Tibial artery (tissue), 4 donors: ENCODE measurements around the gene CTBP1.

ENCODE experiments used
- DNase-seq, 2 donors: peaks; one replicate each; pipeline ENCODE4 v3.0.0-alpha.2; 2019
- H3K27ac ChIP-seq, 2 donors: fragments of 200-600 bp; sonication (generic) in 1 of 2; 1 replicate in 1 of 2; 2 replicates in 1 of 2; pipeline ENCODE4 v1.5.1; 2018 to 2019; ENCODE audit warnings: mild to moderate bottlenecking in 1 of 2
- H3K27me3 ChIP-seq, 2 donors: fragments of 200-600 bp; sonication (generic) in 1 of 2; one replicate each; pipeline versions ENCODE4 v1.5.1 to v1.6.0; 2016 to 2019
- H3K36me3 ChIP-seq, 3 donors: fragments of 200-600 bp; sonication (generic) in 2 of 3; one replicate each; pipeline ENCODE4 v1.5.1; 2016 to 2019; ENCODE audit warnings: mild to moderate bottlenecking in 2 of 3
- H3K4me1 ChIP-seq, 4 donors: fragments of 200-600 bp; sonication (generic) in 2 of 4; 1 replicate in 3 of 4; 2 replicates in 1 of 4; pipeline ENCODE4 v1.5.1; 2016 to 2019
- H3K4me3 ChIP-seq, 2 donors: fragments of 200-600 bp; sonication (generic) in 1 of 2; 1 replicate in 1 of 2; 2 replicates in 1 of 2; pipeline ENCODE4 v1.5.1; 2018 to 2019; ENCODE audit warnings: mild to moderate bottlenecking in 2 of 2
- H3K9me3 ChIP-seq, 3 donors: fragments of 200-600 bp; sonication (generic) in 1 of 3; one replicate each; pipeline ENCODE4 v1.5.1; 2016 to 2019
- intact Hi-C: fragments of 100-400 bp; cut with DNase I; formaldehyde crosslinking; loops from one replicate; pipeline ENCODE4 v1.15.0; 2023; ENCODE audit warnings: low total_unique reads
- TF ChIP-seq, protein P1 (sequence below), 2 experiments: fragments of 200-600 bp in 1 of 2; fragments of 450-650 bp in 1 of 2; IDR thresholded peaks; one replicate each; pipeline ENCODE4 v1.5.1; 2017 to 2019; ENCODE audit warnings: antibody characterized with exemption in 2 of 2, mild to moderate bottlenecking in 1 of 2, moderate library complexity in 1 of 2

Gene CTBP1

DNA sequence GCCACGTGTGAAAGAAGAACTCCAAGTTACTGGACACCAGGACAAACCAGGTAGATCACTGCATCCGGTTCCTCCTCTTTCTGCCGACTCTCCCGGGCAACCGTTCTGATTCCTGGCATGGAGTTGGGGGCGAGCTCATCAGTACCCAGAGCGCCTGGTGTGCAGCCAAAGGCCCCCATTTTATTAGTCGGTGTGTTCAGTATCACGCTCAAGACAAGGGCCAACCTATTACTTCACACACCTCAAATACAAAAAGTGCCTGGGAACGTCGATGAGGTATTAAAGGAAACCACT is 2.8 kb upstream of the CTBP1 start:
- Histone ChIP-seq H3K4me1 (peaks cover 2 to 23% (median 17%) of the 10 kb centered on the region in 4 donors), H3K4me3 (no peak overlapping the region)
- intact Hi-C loops: no loop called here

DNA sequence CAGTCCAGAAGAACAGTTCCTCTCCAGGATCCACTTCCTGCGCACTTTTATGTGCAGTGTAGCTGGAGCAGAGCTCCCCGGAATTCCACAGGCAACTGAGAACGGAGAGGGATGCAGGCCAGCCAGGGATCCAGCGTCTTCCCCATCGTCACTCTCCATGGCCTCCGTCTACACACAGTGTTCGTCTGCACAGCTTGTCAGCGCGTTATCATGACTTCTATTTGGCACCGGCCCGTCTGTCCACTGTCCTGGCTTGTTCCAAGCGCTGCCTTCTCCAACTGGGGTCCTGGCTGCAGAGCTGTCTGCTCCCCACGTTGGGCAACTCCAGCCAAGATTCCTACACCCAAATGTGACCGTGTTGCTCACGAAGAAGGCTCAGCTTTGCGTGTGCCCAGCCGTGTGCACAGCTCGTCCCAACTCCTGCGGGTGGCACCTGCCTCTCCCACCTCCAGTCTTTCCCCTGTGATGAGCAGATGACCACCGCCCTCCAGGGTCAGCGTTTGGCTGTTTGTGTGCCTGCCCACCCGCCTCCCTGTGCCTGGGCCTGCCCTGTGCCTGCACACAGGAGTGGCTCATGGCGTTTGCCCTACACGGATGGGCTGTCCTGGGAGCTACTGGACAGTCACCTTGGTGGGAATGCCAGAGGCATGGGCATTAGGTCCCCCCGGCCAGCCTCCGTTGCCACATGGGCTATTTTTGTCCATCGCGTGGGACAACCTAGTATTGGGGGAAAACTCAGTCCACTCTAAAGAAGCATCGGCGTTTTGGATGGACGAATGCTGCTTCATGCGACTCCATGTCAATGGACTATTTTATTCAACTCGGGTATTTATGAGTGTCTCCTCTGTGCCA is 2.2 kb upstream of the CTBP1 start:
- Histone ChIP-seq H3K9me3 (no peaks in the 10 kb centered on the region), H3K27ac (no peak overlapping the region), H3K27me3 (no peaks in the 10 kb centered on the region), H3K36me3 (no peaks in the 10 kb centered on the region), H3K4me3 (no peak overlapping the region), H3K4me1 (peaks cover 8 to 29% (median 22%) of the 10 kb centered on the region in 4 donors)
- TF ChIP-seq, protein P1, sequence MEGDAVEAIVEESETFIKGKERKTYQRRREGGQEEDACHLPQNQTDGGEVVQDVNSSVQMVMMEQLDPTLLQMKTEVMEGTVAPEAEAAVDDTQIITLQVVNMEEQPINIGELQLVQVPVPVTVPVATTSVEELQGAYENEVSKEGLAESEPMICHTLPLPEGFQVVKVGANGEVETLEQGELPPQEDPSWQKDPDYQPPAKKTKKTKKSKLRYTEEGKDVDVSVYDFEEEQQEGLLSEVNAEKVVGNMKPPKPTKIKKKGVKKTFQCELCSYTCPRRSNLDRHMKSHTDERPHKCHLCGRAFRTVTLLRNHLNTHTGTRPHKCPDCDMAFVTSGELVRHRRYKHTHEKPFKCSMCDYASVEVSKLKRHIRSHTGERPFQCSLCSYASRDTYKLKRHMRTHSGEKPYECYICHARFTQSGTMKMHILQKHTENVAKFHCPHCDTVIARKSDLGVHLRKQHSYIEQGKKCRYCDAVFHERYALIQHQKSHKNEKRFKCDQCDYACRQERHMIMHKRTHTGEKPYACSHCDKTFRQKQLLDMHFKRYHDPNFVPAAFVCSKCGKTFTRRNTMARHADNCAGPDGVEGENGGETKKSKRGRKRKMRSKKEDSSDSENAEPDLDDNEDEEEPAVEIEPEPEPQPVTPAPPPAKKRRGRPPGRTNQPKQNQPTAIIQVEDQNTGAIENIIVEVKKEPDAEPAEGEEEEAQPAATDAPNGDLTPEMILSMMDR (IDR thresholded peaks at IDR 0.05): no peak
- intact Hi-C loops: no loop called here
- no peak for DNase-seq

More for the DNA sequence above, 2.8 kb upstream of the CTBP1 start:
- TF ChIP-seq, protein P1 (IDR thresholded peaks at IDR 0.05): no peak
- Histone ChIP-seq H3K27ac (no peak overlapping the region), H3K9me3 (no peaks in the 10 kb centered on the region), H3K27me3 (no peaks in the 10 kb centered on the region), H3K36me3 (no peaks in the 10 kb centered on the region)
- no peak for DNase-seq

DNA sequence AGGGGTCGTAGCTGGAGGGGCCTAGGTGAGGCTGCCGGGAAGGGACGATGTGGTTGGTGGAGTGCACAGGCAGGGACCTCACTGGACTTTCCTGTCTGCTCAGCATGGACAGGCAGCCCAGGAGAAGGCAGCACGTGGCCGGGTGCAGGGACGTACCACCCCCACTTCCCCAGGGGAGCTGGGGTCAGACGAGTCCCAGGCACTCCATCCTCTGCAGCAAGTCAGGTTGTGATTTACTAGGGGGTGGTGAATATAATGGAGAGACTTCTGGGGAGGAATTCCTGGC is 1.5 kb upstream of the CTBP1 start:
- H3K36me3 ChIP-seq: no peaks in the 10 kb centered on the region
- H3K27ac ChIP-seq: no peak overlapping the region
- TF ChIP-seq, protein P1 (IDR thresholded peaks at IDR 0.05): no peak
- H3K4me1 ChIP-seq: peaks cover 9 to 36% (median 29%) of the 10 kb centered on the region in 4 donors
- DNase-seq: no peak
- no peak overlapping the region for H3K4me3 ChIP-seq
- H3K27me3 ChIP-seq: no peaks in the 10 kb centered on the region
- intact Hi-C loops: no loop called here
- H3K9me3 ChIP-seq: no peaks in the 10 kb centered on the region

DNA sequence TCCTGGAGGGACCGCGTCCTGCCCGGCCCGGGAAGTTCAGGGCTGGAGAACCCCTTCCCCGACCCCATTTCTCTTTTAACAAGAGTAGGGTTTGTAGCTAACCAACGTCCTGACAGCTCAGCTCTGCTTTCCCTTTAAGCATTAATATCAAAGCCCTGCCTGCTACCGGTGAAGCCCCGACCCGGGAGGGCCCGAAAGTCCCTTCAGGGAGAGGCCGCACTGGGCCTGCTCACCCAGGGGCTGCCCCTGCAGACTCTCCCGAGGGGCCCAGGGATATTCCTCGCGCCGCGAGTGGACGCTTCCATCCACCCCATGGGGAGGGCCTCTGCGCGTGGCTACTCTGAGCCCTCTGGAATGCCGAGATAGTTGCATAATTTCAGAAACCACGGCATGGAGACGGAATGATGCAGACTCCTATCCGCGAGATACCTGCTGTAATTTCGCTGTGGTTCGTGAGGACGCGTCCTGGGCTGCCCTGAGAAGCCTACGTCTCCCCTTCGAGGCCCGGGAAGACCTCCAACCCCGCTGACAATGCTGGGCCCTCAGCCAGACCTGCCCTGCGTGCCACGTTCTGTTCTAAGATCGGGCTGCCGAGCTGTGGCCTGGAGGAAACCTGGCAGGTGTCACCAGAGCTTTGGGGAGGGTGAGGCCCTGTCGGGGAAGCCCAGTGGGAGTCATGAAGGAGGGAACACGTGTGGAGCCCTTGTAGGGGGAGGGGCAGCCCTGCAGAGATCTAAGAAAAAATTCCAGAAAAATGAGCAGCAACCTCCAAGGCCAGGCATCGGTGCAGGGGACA is 999 bp upstream of the CTBP1 start:
- DNase-seq: peak; percentile 26 to 70

DNA sequence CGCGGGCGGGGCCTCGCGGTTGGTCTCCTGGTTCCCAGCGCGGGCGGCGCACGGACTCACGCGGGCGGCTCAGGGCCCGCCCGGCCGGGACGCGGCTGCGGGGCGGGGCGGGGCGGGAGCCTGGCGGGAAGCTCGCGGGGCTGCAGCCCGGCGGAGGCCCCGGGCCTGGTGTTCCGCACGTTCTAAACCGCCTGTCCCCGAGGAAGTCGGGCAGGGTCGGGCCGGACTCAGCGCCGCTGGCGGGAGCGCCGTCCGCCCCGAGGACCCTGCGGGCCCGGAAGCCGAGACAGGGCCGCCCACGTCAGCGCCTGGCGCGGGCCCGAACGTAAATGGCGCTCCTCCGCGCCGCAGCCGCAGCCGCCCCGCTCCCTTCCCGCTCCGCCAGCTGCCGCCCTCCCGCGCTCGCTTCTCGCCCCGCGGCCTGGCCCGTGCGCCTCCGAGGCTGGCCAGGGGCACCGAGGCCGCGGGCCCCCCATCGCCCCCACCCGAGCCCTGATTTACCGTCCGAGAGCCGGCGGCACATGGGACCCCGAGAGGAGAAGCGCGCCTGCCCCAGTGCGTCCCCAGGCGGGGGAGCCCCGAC is 309 bp upstream of the CTBP1 start:
- DNase-seq: peak; percentile 80 to 92
- peak overlapping the region; percentile 61 to 67 for H3K4me3 ChIP-seq
- H3K9me3 ChIP-seq: no peaks in the 10 kb centered on the region
- H3K4me1 ChIP-seq: peaks cover 15 to 48% (median 42%) of the 10 kb centered on the region in 4 donors
- intact Hi-C loops: loop anchor here (1.0 to 5.0 kb wide), 2 partner anchors 43 to 97 kb away; no protein-coding TSS in a partner anchor
- TF ChIP-seq, protein P1 (IDR thresholded peaks at IDR 0.05): no peak
- no peaks in the 10 kb centered on the region for H3K27me3 ChIP-seq
- peak overlapping the region; percentile 93 to 96 for H3K27ac ChIP-seq
- H3K36me3 ChIP-seq: no peaks in the 10 kb centered on the region

More for the DNA sequence above, 999 bp upstream of the CTBP1 start:
- peak overlapping the region; percentile 93 to 96 for H3K27ac ChIP-seq
- TF ChIP-seq, protein P1 (IDR thresholded peaks at IDR 0.05): no peak
- H3K9me3 ChIP-seq: no peaks in the 10 kb centered on the region
- H3K4me1 ChIP-seq: peaks cover 15 to 41% (median 35%) of the 10 kb centered on the region in 4 donors
- intact Hi-C loops: loop anchor here (1.0 to 5.0 kb wide), 2 partner anchors 42 to 96 kb away; no protein-coding TSS in a partner anchor
- H3K27me3 ChIP-seq: no peaks in the 10 kb centered on the region
- peak overlapping the region; percentile 61 to 67 for H3K4me3 ChIP-seq
- H3K36me3 ChIP-seq: no peaks in the 10 kb centered on the region
